ENCODE data around the gene EPHB1. TPM values are rescaled to one million over a fixed set of nuclear protein-coding genes. Genes with fewer than 3 reads are reported as not detected.

EPHB1 gene
- total RNA-seq, 1 experiment from 2014 or later = 2.8 TPM

- no CpG with 5 or more reads among the region's 2 CpGs for WGBS (ENCODE audit: extremely low coverage, insufficient read length, low lambda C conversion rate)
- Histone ChIP-seq H3K27me3 (ENCODE audit: insufficient read depth, low read length) (no peaks in the 10 kb centered on the region), H2AK5ac (ENCODE audit: insufficient read length, low read length) (no peak overlapping the region)
These were observed 295.1 kb downstream of the EPHB1 start for GRCh38 chr3:135090020-135090717.

More at GRCh38 chr3:135090020-135090717, 295.1 kb downstream of the EPHB1 start:
- Histone ChIP-seq H3K23me2 (ENCODE audit: insufficient read length, low read depth, low read length, poor library complexity, severe bottlenecking) (no peaks in the 10 kb centered on the region), H3K27ac (ENCODE audit: insufficient read length, low read depth, low read length) (no peak overlapping the region), H3K4me2 (ENCODE audit: insufficient read depth, insufficient read length, low read length) (no peak overlapping the region), H2BK20ac (ENCODE audit: low read depth, low read length, poor library complexity, severe bottlenecking) (no peak overlapping the region), H3K14ac (ENCODE audit: insufficient read depth, low read length) (no peak overlapping the region), H3K9ac (ENCODE audit: extremely low read depth, insufficient read length, low read length) (no peak overlapping the region), H3K4ac (ENCODE audit: low read depth, low read length) (no peak overlapping the region), H4K5ac (ENCODE audit: insufficient read length, low read depth, low read length) (no peak overlapping the region), H4K20me1 (ENCODE audit: control insufficient read depth, insufficient read depth, insufficient read length) (peaks cover 2% of the 10 kb centered on the region), H3T11ph (ENCODE audit: low read length) (no peak overlapping the region), H4K91ac (ENCODE audit: insufficient read length, low read depth, low read length) (no peak overlapping the region), H3K79me1 (ENCODE audit: insufficient read depth, low read depth, low read length, poor library complexity, severe bottlenecking) (no peaks in the 10 kb centered on the region), H2BK5ac (ENCODE audit: insufficient read length, low read length) (no peak overlapping the region), H3K23ac (ENCODE audit: insufficient read length, low read depth, low read length) (no peak overlapping the region), H2BK120ac (ENCODE audit: low read depth, low read length, poor library complexity, severe bottlenecking) (no peak overlapping the region), H2BK12ac (ENCODE audit: insufficient read length, low read depth, low read length) (no peak overlapping the region), H3K4me1 (ENCODE audit: insufficient read depth, low read length) (no peaks in the 10 kb centered on the region), H4K8ac (replicated peaks; ENCODE audit: insufficient read length, low read depth, low read length) (no peak overlapping the region), H3K9me3 (ENCODE audit: control insufficient read depth, low read depth, low read length) (no peaks in the 10 kb centered on the region), H2AFZ (ENCODE audit: low read length) (no peak overlapping the region), H2BK15ac (ENCODE audit: low read depth, low read length) (no peak overlapping the region), H3K56ac (ENCODE audit: insufficient read length, low read depth, low read length) (no peak overlapping the region), H3K18ac (ENCODE audit: insufficient read length, low read depth, low read length) (no peak overlapping the region), H3K79me2 (ENCODE audit: insufficient read depth, low read length) (no peaks in the 10 kb centered on the region)
- no peak for DNase-seq
- 0 out of 2 replicates have a peak, but pooled peaks cover 3% of the 10 kb centered on the region for H3K27me3 Mint-ChIP-seq (ENCODE audit: low read depth)
- no peaks in the 10 kb centered on the region for H3K36me3 Mint-ChIP-seq (ENCODE audit: insufficient read depth in 1 of 3, low read depth in 3 of 3)
- H3K27ac Mint-ChIP-seq = no peak overlapping the region
- H3K9me3 Mint-ChIP-seq = no peaks in the 10 kb centered on the region
- TF ChIP-seq CTCF (conservative IDR thresholded peaks at IDR 0.05) = no peak
- H3K4me3 Mint-ChIP-seq = no peak overlapping the region
- H3K4me1 Mint-ChIP-seq = peaks cover 2 to 9% of the 10 kb centered on the region in 2 experiments; a peak in 3 of 4 replicates

Measured in H9 (cell line).